Lower leg skin (tissue), 4 donors: Measurements from ENCODE around the gene GPSM1. TPM values are rescaled to one million over a fixed set of nuclear protein-coding genes. Genes with fewer than 3 reads are reported as not detected.

Source experiments
- DNase-seq, 2 donors: peaks; one replicate each; pipeline ENCODE4 v3.0.0-alpha.2; 2019; ENCODE audit warnings: low spot score in 2 of 2
- H3K4me3 ChIP-seq: fragments of 200-600 bp; sonication (generic); 2 replicates; pipeline ENCODE4 v1.5.1; 2017; ENCODE audit warnings: mild to moderate bottlenecking, low read depth; ENCODE audit not compliant: poor library complexity, severe bottlenecking
- POLR2A ChIP-seq, 2 donors: fragments of 450-650 bp; IDR thresholded peaks; one replicate each; pipeline ENCODE4 v1.6.1; 2016 to 2017; ENCODE audit warnings: antibody characterized with exemption in 2 of 2, mild to moderate bottlenecking in 1 of 2, moderate library complexity in 1 of 2
- WGBS, 2 donors: methylation state at CpG; one replicate each; pipeline ENCODE4 v1.1.5; 2018; 5-methylcytosine and 5-hydroxymethylcytosine counted together
- intact Hi-C: fragments of 100-400 bp; cut with DNase I; formaldehyde crosslinking; loops from one replicate; pipeline ENCODE4 v1.15.0; 2023; ENCODE audit warnings: low total_unique reads
- total RNA-seq, 4 donors: library from RNA; depleted of rRNA; stranded (reverse); fragments of >200 nt; gene quantifications; one replicate each; pipeline ENCODE4 v1.1.0, GENCODE V29; 2016
- TF ChIP-seq, protein P1 (sequence below), 3 donors: fragments of 450-650 bp; IDR thresholded peaks; one replicate each; pipeline ENCODE4 v1.5.1; 2016; ENCODE audit warnings: antibody characterized with exemption in 3 of 3, mild to moderate bottlenecking in 3 of 3, moderate library complexity in 2 of 3

Gene GPSM1
- total RNA-seq, 4 donors from 2014 or later = 21.0 to 37.1 (median 28.1) TPM

DNA sequence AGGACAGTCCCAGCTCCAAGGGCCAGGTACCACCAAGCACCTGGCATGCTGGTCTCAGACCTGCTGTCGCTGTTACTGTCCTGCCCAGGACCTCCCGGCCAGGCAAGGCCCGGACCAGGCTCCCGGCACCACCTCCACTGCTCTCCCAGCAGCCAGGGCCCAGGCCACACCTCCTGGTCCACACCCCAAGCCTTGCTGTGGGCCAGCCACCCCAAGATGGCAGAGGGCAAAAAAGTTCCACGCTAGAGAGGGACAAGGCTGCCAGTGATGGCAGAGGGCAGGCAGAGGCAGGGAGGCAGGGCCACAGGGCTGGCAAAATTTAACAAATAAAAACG is 35.1 kb downstream of the GPSM1 start:
- intact Hi-C loops = no loop called here
- no peak overlapping the region for H3K4me3 ChIP-seq
- WGBS, 2 donors = 55 to 69% methylated on average over 6 of the region's 6 CpGs
- no peak for DNase-seq
- TF ChIP-seq POLR2A (IDR thresholded peaks at IDR 0.05) = no peak
- TF ChIP-seq, protein P1, sequence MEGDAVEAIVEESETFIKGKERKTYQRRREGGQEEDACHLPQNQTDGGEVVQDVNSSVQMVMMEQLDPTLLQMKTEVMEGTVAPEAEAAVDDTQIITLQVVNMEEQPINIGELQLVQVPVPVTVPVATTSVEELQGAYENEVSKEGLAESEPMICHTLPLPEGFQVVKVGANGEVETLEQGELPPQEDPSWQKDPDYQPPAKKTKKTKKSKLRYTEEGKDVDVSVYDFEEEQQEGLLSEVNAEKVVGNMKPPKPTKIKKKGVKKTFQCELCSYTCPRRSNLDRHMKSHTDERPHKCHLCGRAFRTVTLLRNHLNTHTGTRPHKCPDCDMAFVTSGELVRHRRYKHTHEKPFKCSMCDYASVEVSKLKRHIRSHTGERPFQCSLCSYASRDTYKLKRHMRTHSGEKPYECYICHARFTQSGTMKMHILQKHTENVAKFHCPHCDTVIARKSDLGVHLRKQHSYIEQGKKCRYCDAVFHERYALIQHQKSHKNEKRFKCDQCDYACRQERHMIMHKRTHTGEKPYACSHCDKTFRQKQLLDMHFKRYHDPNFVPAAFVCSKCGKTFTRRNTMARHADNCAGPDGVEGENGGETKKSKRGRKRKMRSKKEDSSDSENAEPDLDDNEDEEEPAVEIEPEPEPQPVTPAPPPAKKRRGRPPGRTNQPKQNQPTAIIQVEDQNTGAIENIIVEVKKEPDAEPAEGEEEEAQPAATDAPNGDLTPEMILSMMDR (IDR thresholded peaks at IDR 0.05) = no peak

DNA sequence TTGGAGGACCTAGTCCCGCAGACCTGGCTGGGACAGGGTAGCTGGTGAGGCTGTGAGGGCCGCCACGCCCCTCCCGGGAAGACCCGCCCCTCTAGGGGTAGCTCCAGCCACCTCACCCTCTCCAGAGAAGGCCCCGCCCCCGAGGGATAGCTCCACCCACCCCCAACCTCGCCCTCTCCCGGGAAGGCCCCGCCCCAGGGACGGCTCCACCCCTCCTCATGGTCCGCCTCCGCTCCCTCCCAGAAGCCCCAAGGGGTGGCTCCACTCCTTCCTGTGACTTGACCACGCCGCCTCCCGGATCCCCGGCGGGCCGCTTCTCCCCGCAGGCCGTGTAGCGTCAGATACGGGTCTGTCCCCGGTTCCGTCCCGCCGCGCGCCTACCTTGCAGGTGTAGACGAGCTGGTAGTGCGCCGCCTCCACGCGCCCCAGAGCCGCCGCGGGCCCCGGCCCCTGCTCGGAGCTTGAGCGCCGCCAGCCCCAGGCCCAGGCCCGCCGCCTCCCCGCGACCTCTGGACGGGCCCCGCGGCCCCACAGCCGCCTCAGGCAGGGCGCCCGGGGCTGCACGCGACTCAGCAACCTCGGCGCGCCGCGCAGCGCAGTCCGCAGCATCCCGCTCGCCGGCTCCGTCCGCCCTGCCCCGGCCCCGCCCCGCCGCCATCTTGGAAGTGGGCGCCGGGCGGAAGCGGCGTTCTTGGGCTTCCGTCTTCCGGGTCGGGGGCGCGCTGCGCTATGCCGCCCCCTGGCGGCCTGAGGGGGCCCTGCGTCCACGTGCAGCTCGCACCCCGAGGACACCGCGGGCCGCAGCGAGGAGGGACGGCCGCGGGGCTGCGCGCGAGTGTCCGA is 36.0 kb downstream of the GPSM1 start, which contains the start of gene DNLZ:
Gene DNLZ (minus strand): TSS at position 639 of the 843 bp plus-strand sequence. CDS start 30 bp downstream, at position 609.
- H3K4me3 ChIP-seq = peak within 1 kb of the TSS; percentile 84
- peak; percentile 95 to 99 for DNase-seq
- intact Hi-C loops = no loop called here
- TF ChIP-seq, protein P1 (IDR thresholded peaks at IDR 0.05) = peak in 1 of 3 donors; percentile 50
- no peak for TF ChIP-seq POLR2A (IDR thresholded peaks at IDR 0.05)
- WGBS, 2 donors = 0 to 3% methylated on average over 33 to 36 of the region's 97 CpGs

DNA sequence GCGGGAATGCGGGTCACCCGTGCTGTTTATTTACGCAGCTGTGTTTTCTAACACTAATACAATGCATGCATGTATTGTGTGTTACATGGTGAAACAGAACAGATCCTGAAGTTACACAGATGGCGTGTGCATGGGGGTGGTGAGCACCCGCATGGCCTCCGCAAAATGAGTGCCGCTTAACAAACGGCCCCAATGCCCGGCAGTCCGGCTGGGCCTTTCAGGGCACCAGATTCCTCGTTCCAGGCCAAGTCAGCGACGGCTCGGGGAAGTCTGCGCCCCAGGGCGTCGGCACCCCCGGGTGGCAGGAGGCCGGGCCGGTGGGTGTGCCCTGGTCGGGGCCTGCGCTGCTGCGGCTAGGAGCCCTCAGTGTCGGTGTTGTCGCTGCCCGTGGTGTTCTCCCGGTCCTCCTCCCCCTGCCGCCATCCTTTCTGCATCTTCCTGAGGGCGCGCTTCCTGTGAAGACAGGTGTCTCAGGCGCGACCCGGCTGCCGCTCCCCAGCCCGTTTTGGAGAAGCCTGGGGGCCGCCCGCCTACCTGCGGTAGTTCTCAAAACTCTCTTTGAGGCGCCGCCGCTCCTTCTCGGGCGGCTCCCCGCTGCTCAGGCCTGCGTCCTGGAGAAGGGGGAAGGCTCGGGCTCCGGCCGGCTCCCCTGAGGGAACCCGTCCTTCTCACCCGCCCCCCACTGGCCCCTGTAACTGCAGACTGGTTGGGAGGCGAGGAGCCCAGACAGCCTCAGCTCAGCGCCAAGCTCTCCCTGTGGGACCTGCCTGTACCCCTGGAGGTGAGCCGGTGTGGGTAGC is 36.8 kb downstream of the GPSM1 start:
- TF ChIP-seq, protein P1 (IDR thresholded peaks at IDR 0.05) = no peak
- TF ChIP-seq POLR2A (IDR thresholded peaks at IDR 0.05) = no peak
- no peak for DNase-seq
- intact Hi-C loops = no loop called here
- H3K4me3 ChIP-seq = no peak overlapping the region
- 25 to 32% methylated on average over 50 to 53 of the region's 54 CpGs for WGBS, 2 donors

DNA sequence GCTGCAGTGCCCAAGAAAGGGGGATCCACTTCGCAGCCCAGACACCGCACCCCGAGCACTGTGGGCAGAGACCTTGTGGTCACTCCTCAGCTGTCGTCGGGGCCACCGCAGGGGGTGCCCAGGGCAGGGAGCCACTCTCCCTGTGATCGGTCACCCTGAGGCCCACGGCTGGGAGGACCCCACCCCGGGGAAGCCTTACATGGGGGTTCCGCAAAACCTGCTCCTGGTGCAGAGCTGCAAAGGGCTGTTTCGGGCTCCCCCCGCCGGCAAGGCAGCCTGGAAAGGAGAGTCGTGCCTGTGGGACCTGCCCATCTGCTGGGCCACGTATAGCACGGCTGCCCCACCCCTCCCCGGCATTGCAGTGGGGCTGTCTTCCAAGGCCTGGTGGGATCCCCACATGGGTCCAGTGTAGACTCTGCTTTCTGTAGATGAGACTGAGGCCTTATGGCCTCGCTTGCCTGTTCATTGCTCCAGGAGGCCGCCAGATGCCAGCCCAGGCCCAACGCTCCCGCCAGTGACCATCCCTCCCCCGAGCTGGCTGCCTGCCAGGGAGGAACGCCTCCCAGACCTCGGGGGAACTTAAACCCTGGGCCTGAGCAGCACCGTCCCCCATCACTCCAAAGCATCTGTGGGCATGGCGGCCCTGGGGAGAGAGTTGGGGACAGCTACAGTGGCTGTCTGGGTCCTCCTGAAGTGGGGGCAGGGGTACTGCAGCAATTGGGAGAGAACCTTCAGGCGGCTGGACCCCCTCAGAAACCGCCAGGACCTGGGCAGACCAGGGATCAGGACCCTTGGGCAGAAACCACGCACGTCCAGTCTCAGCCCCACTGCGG is 37.8 kb downstream of the GPSM1 start:
- no peak overlapping the region for H3K4me3 ChIP-seq
- TF ChIP-seq POLR2A (IDR thresholded peaks at IDR 0.05) = no peak
- TF ChIP-seq, protein P1 (IDR thresholded peaks at IDR 0.05) = no peak
- no peak for DNase-seq
- intact Hi-C loops = no loop called here
- 68 to 70% methylated on average over 15 to 29 of the region's 31 CpGs for WGBS, 2 donors

DNA sequence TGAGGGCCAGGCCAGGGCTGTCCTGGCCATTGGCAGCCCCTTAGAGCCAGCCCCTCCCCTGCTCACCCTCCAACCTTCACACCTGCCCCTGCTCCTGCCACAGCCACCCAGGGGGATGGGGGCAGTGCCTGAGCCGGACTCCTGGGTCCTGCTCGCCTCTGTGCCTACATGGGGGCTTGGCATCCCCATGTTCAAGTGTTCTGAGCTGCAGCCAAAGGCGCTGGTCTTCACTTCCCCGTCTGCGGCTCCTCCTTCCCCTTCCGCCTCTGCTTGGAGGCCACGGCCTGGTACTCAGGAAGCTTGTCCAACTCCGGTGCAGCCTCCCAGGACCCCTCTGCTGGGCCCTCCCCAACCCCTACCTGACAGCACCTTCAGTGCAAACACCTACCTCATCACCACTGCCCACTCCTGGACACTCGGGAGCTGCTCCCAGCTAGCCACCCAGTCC is 38.5 kb downstream of the GPSM1 start:
- intact Hi-C loops = no loop called here
- no peak for TF ChIP-seq POLR2A (IDR thresholded peaks at IDR 0.05)
- TF ChIP-seq, protein P1 (IDR thresholded peaks at IDR 0.05) = no peak
- no peak for DNase-seq
- H3K4me3 ChIP-seq = no peak overlapping the region
- WGBS, 2 donors = 65 to 85% methylated on average over 9 of the region's 9 CpGs
